Keratinocyte (primary cell): ENCODE results near the gene DTL. TPM values are rescaled to one million over a fixed set of nuclear protein-coding genes. Genes with fewer than 3 reads are reported as not detected.

ENCODE experiments used
- DNase-seq: peaks from one replicate; pipeline ENCODE4 v3.0.0-alpha.2; 2011; ENCODE audit warnings: low read depth, missing footprints, low spot score
- FAIRE-seq: peaks from 2 replicates; lab custom pipeline; 2011; peaks lifted over from hg19 to GRCh38; lab: Jason Lieb, UNC
- H2AFZ ChIP-seq: 2 replicates; pipeline ENCODE4 v1.6.0; 2012; ENCODE audit warnings: low read length, control low read depth, inconsistent platforms; ENCODE audit not compliant: control insufficient read depth
- H3K27ac ChIP-seq: 2 replicates; pipeline ENCODE4 v1.5.1; 2011; ENCODE audit warnings: low read length; ENCODE audit not compliant: control insufficient read depth, insufficient read depth
- H3K27me3 ChIP-seq: 3 replicates; pipeline ENCODE4 v1.6.0; 2011; ENCODE audit warnings: low read length; ENCODE audit not compliant: control insufficient read depth, insufficient read depth; ENCODE audit errors: extremely low read depth
- H3K36me3 ChIP-seq, 2 experiments: 2 replicates in 1 of 2; 3 replicates in 1 of 2; pipeline ENCODE4 v1.5.1; 2011; ENCODE audit warnings: low read length in 2 of 2, mild to moderate bottlenecking in 1 of 2; ENCODE audit not compliant: control insufficient read depth in 2 of 2, insufficient read depth in 2 of 2; ENCODE audit errors: extremely low read depth in 1 of 2
- H3K4me1 ChIP-seq: 3 replicates; pipeline ENCODE4 v1.5.1; 2011; ENCODE audit warnings: low read length; ENCODE audit not compliant: control insufficient read depth, insufficient read depth; ENCODE audit errors: extremely low read depth
- H3K4me2 ChIP-seq: 3 replicates; pipeline ENCODE4 v1.6.0; 2011; ENCODE audit warnings: low read depth, low read length; ENCODE audit not compliant: control insufficient read depth, insufficient read depth; ENCODE audit errors: extremely low read depth
- H3K4me3 ChIP-seq, 3 experiments: fragments of 200-600 bp in 1 of 3; sonication (generic) in 1 of 3; 2 replicates in 2 of 3; 3 replicates in 1 of 3; pipeline ENCODE4 v1.5.1; 2011 to 2016; ENCODE audit warnings: low read length in 3 of 3, mild to moderate bottlenecking in 3 of 3, control low read depth in 2 of 3, inconsistent platforms in 1 of 3, low read depth in 1 of 3, mixed read lengths in 1 of 3, mixed run types in 1 of 3, moderate library complexity in 1 of 3; ENCODE audit not compliant: control insufficient read depth in 2 of 3, insufficient read depth in 2 of 3; ENCODE audit errors: extremely low read depth in 1 of 3
- H3K79me2 ChIP-seq: 2 replicates; pipeline ENCODE4 v1.6.0; 2012; ENCODE audit warnings: low read length; ENCODE audit not compliant: control insufficient read depth, insufficient read depth
- H3K9ac ChIP-seq: 3 replicates; pipeline ENCODE4 v1.6.0; 2011; ENCODE audit warnings: low read length; ENCODE audit not compliant: control insufficient read depth, insufficient read depth; ENCODE audit errors: extremely low read depth
- H3K9me1 ChIP-seq: 3 replicates; pipeline ENCODE4 v1.6.0; 2011; ENCODE audit warnings: low read length; ENCODE audit not compliant: control insufficient read depth, insufficient read depth; ENCODE audit errors: extremely low read depth
- H3K9me3 ChIP-seq: 2 replicates; pipeline ENCODE4 v1.5.1; 2012; ENCODE audit warnings: low read depth, low read length; ENCODE audit not compliant: control insufficient read depth
- H4K20me1 ChIP-seq: 3 replicates; pipeline ENCODE4 v1.6.0; 2011; ENCODE audit warnings: low read length; ENCODE audit not compliant: control insufficient read depth, insufficient read depth; ENCODE audit errors: extremely low read depth
- EZH2 ChIP-seq: IDR thresholded peaks from one replicate; pipeline ENCODE4 v1.6.1; 2012; ENCODE audit warnings: inconsistent platforms, mild to moderate bottlenecking, low read length, moderate library complexity
- dilution Hi-C: fragments of 300-500 bp; cut with MboI; formaldehyde crosslinking; loops from one replicate; pipeline ENCODE4 v1.7.0; 2020; ENCODE audit warnings: low sequenced_read_pairs; ENCODE audit not compliant: extremely low pct_ligation_motif_present
- polyA plus RNA-seq, 5 experiments: library from polyadenylated mRNA; depleted of rRNA in 3 of 5; stranded (reverse) in 3 of 5; stranded (forward) in 1 of 5; unstranded in 1 of 5; fragments of >200 nt; gene quantifications; 1 replicate in 1 of 5; 2 replicates in 3 of 5; 3 replicates in 1 of 5; pipeline versions ENCODE4 v1.2.1 to v1.2.3, GENCODE V29; 2011 to 2012; ENCODE audit warnings: missing spikeins in 2 of 5, low read depth in 1 of 5, low replicate concordance in 1 of 5
- TF ChIP-seq, protein P1 (sequence below), 3 experiments: IDR thresholded peaks in 1 of 3; conservative IDR thresholded peaks in 1 of 3; optimal IDR thresholded peaks in 1 of 3; 2 replicates in 2 of 3; 3 replicates in 1 of 3; pipeline versions ENCODE3 to v1.5.1; 2011; ENCODE audit warnings: low read length in 3 of 3, mild to moderate bottlenecking in 3 of 3, moderate library complexity in 2 of 3, control low read depth in 1 of 3, inconsistent platforms in 1 of 3; ENCODE audit not compliant: insufficient read depth in 2 of 3; ENCODE audit errors: extremely low read depth in 1 of 3

The DTL gene
- polyA plus RNA-seq, 1 donor (not counting 4 experiments of a cell fraction or from before 2014, with no cell fraction given) = 9.3 TPM

- DNase-seq (no peak), FAIRE-seq (no peak)
- Histone ChIP-seq H3K4me3 (no peak overlapping the region), H3K9me3 (no peaks in the 10 kb centered on the region), H2AFZ (no peak overlapping the region), H3K4me2 (no peak overlapping the region), H3K36me3 (no peaks in the 10 kb centered on the region), H3K9ac (no peak overlapping the region), H3K4me1 (no peaks in the 10 kb centered on the region), H3K9me1 (no peaks in the 10 kb centered on the region), H3K27ac (no peak overlapping the region), H3K27me3 (no peaks in the 10 kb centered on the region), H4K20me1 (no peaks in the 10 kb centered on the region), H3K79me2 (no peaks in the 10 kb centered on the region)
- TF ChIP-seq, protein P1, sequence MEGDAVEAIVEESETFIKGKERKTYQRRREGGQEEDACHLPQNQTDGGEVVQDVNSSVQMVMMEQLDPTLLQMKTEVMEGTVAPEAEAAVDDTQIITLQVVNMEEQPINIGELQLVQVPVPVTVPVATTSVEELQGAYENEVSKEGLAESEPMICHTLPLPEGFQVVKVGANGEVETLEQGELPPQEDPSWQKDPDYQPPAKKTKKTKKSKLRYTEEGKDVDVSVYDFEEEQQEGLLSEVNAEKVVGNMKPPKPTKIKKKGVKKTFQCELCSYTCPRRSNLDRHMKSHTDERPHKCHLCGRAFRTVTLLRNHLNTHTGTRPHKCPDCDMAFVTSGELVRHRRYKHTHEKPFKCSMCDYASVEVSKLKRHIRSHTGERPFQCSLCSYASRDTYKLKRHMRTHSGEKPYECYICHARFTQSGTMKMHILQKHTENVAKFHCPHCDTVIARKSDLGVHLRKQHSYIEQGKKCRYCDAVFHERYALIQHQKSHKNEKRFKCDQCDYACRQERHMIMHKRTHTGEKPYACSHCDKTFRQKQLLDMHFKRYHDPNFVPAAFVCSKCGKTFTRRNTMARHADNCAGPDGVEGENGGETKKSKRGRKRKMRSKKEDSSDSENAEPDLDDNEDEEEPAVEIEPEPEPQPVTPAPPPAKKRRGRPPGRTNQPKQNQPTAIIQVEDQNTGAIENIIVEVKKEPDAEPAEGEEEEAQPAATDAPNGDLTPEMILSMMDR (optimal IDR thresholded peaks at IDR 0.05 in 1 of 3, IDR thresholded peaks at IDR 0.05 in 1 of 3, conservative IDR thresholded peaks at IDR 0.05 in 1 of 3; ENCODE audit: extremely low read depth in 1 of 3, insufficient read depth in 2 of 3, low read length in 3 of 3) = no peak
- no peak for TF ChIP-seq EZH2
- dilution Hi-C loops = no loop called here
These were observed 83.9 kb downstream of the DTL start for GRCh38 chr1:212119397-212119837.

DNA sequence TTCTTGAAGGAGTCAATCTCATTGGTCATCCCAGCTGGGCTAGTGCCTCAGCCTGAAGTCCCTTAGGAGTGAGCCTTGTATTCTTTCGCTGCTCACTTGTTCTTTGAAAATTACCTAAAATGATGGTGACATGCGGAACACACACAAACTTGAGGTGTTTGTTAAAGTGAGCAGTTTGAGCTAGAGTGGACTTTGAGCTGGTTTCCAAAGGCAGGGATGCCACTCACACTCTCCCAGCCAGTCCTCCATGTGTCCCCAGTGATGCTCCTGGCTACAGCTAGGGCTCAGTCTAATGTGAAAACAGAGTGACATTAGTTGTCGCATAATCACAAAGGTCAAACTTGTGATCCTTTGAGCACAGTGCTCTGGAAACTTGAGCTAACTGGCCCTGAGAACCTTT, 84.3 kb downstream of the DTL start:
- no peak for TF ChIP-seq EZH2
- TF ChIP-seq, protein P1 (optimal IDR thresholded peaks at IDR 0.05 in 1 of 3, IDR thresholded peaks at IDR 0.05 in 1 of 3, conservative IDR thresholded peaks at IDR 0.05 in 1 of 3; ENCODE audit: extremely low read depth in 1 of 3, insufficient read depth in 2 of 3, low read length in 3 of 3) = no peak
- H3K4me3 ChIP-seq = no peak overlapping the region
- H3K9ac ChIP-seq = no peak overlapping the region
- H2AFZ ChIP-seq = no peak overlapping the region
- no peaks in the 10 kb centered on the region for H3K27me3 ChIP-seq
- no peaks in the 10 kb centered on the region for H3K36me3 ChIP-seq
- dilution Hi-C loops = no loop called here
- no peaks in the 10 kb centered on the region for H4K20me1 ChIP-seq
- FAIRE-seq (no peak), DNase-seq (no peak)
- peaks cover 2% of the 10 kb centered on the region for H3K4me1 ChIP-seq
- no peaks in the 10 kb centered on the region for H3K79me2 ChIP-seq
- no peak overlapping the region for H3K27ac ChIP-seq
- no peaks in the 10 kb centered on the region for H3K9me3 ChIP-seq
- H3K9me1 ChIP-seq = no peaks in the 10 kb centered on the region
- no peak overlapping the region for H3K4me2 ChIP-seq
